Esophagus muscularis mucosa (tissue), 4 donors: ENCODE results near the gene VTI1A. TPM values are rescaled to one million over a fixed set of nuclear protein-coding genes. Genes with fewer than 3 reads are reported as not detected.

Experiments
- DNase-seq: peaks from one replicate; pipeline ENCODE4 v3.0.0-alpha.2; 2017; ENCODE audit errors: extremely low spot score
- H3K27ac ChIP-seq, 4 donors: fragments of 200-600 bp; sonication (generic); replicated peaks in 1 of 4; 1 replicate in 3 of 4; 2 replicates in 1 of 4; pipeline ENCODE4 v1.5.1; 2016 to 2019; ENCODE audit warnings: mild to moderate bottlenecking in 1 of 4
- H3K27me3 ChIP-seq, 4 donors: fragments of 200-600 bp; sonication (generic); one replicate each; pipeline versions ENCODE4 v1.5.1 to v1.6.0; 2016 to 2019
- H3K36me3 ChIP-seq, 4 donors: fragments of 200-600 bp; sonication (generic); one replicate each; pipeline ENCODE4 v1.5.1; 2016 to 2019
- H3K4me1 ChIP-seq, 4 donors: fragments of 200-600 bp; sonication (generic); one replicate each; pipeline ENCODE4 v1.5.1; 2016 to 2019
- H3K4me3 ChIP-seq, 4 donors: fragments of 200-600 bp; sonication (generic); 1 replicate in 2 of 4; 2 replicates in 2 of 4; pipeline ENCODE4 v1.5.1; 2016 to 2019; ENCODE audit warnings: mild to moderate bottlenecking in 4 of 4, moderate library complexity in 1 of 4
- H3K9me3 ChIP-seq, 4 donors: fragments of 200-600 bp; sonication (generic); 1 replicate in 3 of 4; 2 replicates in 1 of 4; pipeline ENCODE4 v1.5.1; 2016 to 2019
- CTCF ChIP-seq, 3 experiments: fragments of 200-600 bp in 2 of 3; fragments of 450-650 bp in 1 of 3; sonication (generic) in 2 of 3; IDR thresholded peaks; one replicate each; pipeline ENCODE4 v1.5.1; 2017 to 2019; ENCODE audit warnings: antibody characterized with exemption in 3 of 3, mild to moderate bottlenecking in 2 of 3, moderate library complexity in 1 of 3
- EP300 ChIP-seq: sonication (generic); formaldehyde crosslinking; IDR thresholded peaks from one replicate; pipeline ENCODE4 v1.6.1; 2017; ENCODE audit warnings: antibody characterized with exemption
- POLR2A ChIP-seq: fragments of 450-650 bp; IDR thresholded peaks from one replicate; pipeline ENCODE4 v1.6.1; 2017; ENCODE audit warnings: antibody characterized with exemption, moderate library complexity, mild to moderate bottlenecking, low read depth
- POLR2AphosphoS5 ChIP-seq, 2 donors: sonication (generic); formaldehyde crosslinking; IDR thresholded peaks; one replicate each; pipeline ENCODE4 v1.6.1; 2017; ENCODE audit warnings: antibody characterized with exemption in 2 of 2
- WGBS: methylation state at CpG from one replicate; pipeline ENCODE4 v1.1.5; 2018; 5-methylcytosine and 5-hydroxymethylcytosine counted together
- intact Hi-C: fragments of 100-400 bp; cut with DNase I; formaldehyde crosslinking; loops from one replicate; pipeline ENCODE4 v1.15.1; 2023
- total RNA-seq, 4 donors: library from RNA; depleted of rRNA; stranded (reverse); fragments of >200 nt; gene quantifications; one replicate each; pipeline versions ENCODE4 v1.1.0 to v1.2.1, GENCODE V29; 2016

Gene VTI1A
- total RNA-seq, 4 donors from 2014 or later: 27.6 to 42.7 (median 33.8) TPM

GRCh38 chr10:112552593-112553110 lies 105.6 kb downstream of the VTI1A start:
- no peak overlapping the region for H3K27ac ChIP-seq

GRCh38 chr10:112553315-112553714 lies 106.3 kb downstream of the VTI1A start:
- Histone ChIP-seq H3K9me3 (no peaks in the 10 kb centered on the region), H3K36me3 (no peaks in the 10 kb centered on the region), H3K4me3 (no peak overlapping the region), H3K27me3 (no peaks in the 10 kb centered on the region), H3K27ac (no peak overlapping the region), H3K4me1 (no peaks in the 10 kb centered on the region)
- no peak for DNase-seq
- TF ChIP-seq POLR2A (no peak), POLR2AphosphoS5 (IDR thresholded peaks at IDR 0.05) (no peak), CTCF (IDR thresholded peaks at IDR 0.05) (no peak), EP300 (no peak)
- intact Hi-C loops: no loop called here
- WGBS: 100% methylated on average over 3 of the region's 3 CpGs

More at GRCh38 chr10:112552593-112553110, 105.6 kb downstream of the VTI1A start:
- no peak for DNase-seq
- TF ChIP-seq POLR2A: no peak
- intact Hi-C loops: no loop called here
- WGBS: 95% methylated on average over 4 of the region's 4 CpGs
- Histone ChIP-seq H3K4me3 (no peak overlapping the region), H3K4me1 (no peaks in the 10 kb centered on the region), H3K27me3 (no peaks in the 10 kb centered on the region), H3K9me3 (no peaks in the 10 kb centered on the region), H3K36me3 (no peaks in the 10 kb centered on the region)

GRCh38 chr10:112554263-112554662 lies 107.2 kb downstream of the VTI1A start:
- no peaks in the 10 kb centered on the region for H3K36me3 ChIP-seq
- TF ChIP-seq POLR2A (no peak), CTCF (IDR thresholded peaks at IDR 0.05) (no peak), POLR2AphosphoS5 (IDR thresholded peaks at IDR 0.05) (no peak), EP300 (no peak)
- no peaks in the 10 kb centered on the region for H3K4me1 ChIP-seq
- intact Hi-C loops: no loop called here
- H3K4me3 ChIP-seq: no peak overlapping the region
- no peak overlapping the region for H3K27ac ChIP-seq
- H3K27me3 ChIP-seq: no peaks in the 10 kb centered on the region
- DNase-seq: no peak
- H3K9me3 ChIP-seq: no peaks in the 10 kb centered on the region

- Histone ChIP-seq H3K4me1 (no peaks in the 10 kb centered on the region), H3K36me3 (no peaks in the 10 kb centered on the region), H3K27me3 (no peaks in the 10 kb centered on the region), H3K9me3 (no peaks in the 10 kb centered on the region), H3K4me3 (no peak overlapping the region), H3K27ac (no peak overlapping the region)
- TF ChIP-seq CTCF (IDR thresholded peaks at IDR 0.05) (no peak), POLR2A (no peak), POLR2AphosphoS5 (IDR thresholded peaks at IDR 0.05) (no peak), EP300 (no peak)
- no peak for DNase-seq
- intact Hi-C loops: no loop called here
- 99% methylated on average over 2 of the region's 2 CpGs for WGBS
Observed at GRCh38 chr10:112557197-112557596, 110.2 kb downstream of the VTI1A start.

GRCh38 chr10:112558476-112559142 lies 111.6 kb downstream of the VTI1A start:
- no peak overlapping the region for H3K4me3 ChIP-seq
- no peaks in the 10 kb centered on the region for H3K9me3 ChIP-seq
- DNase-seq: no peak
- no peaks in the 10 kb centered on the region for H3K36me3 ChIP-seq
- no peak overlapping the region for H3K27ac ChIP-seq
- intact Hi-C loops: no loop called here
- no peaks in the 10 kb centered on the region for H3K4me1 ChIP-seq
- no peaks in the 10 kb centered on the region for H3K27me3 ChIP-seq
- no peak for TF ChIP-seq POLR2A
- no peak for TF ChIP-seq CTCF (IDR thresholded peaks at IDR 0.05)
- no peak for TF ChIP-seq EP300
- no peak for TF ChIP-seq POLR2AphosphoS5 (IDR thresholded peaks at IDR 0.05)
- WGBS: 91% methylated on average over 4 of the region's 4 CpGs
